DMS114 treated with DMSO at 0.1 percent for 48 hours (cell line): Measurements from ENCODE around the gene GFI1.
"Not testable (repeated sequence)": the region's sequence is repeated elsewhere in the genome, so short reads cannot be mapped to it uniquely, and the experiment has no call there.

Source experiments
- DNase-seq: peaks from one replicate; lab custom pipeline; 2025; ENCODE audit not compliant: unreplicated experiment; lab: John Stamatoyannopoulos, UW

Gene GFI1

GRCh38 chr1:92486251-92487077 is at the start of gene GFI1:
Gene GFI1 (minus strand): TSS chr1:92486925. CDS start chr1:92483487, 3,438 bp downstream.
- DNase-seq: no peak

GRCh38 chr1:92532371-92532770 is 45.6 kb upstream of the GFI1 start:
- not testable (repeated sequence) for DNase-seq

- DNase-seq: not testable (repeated sequence)
Measured at GRCh38 chr1:92531939-92532338, 45.2 kb upstream of the GFI1 start.

GRCh38 chr1:92527670-92528069 is 40.9 kb upstream of the GFI1 start:
- DNase-seq: no peak

DNA sequence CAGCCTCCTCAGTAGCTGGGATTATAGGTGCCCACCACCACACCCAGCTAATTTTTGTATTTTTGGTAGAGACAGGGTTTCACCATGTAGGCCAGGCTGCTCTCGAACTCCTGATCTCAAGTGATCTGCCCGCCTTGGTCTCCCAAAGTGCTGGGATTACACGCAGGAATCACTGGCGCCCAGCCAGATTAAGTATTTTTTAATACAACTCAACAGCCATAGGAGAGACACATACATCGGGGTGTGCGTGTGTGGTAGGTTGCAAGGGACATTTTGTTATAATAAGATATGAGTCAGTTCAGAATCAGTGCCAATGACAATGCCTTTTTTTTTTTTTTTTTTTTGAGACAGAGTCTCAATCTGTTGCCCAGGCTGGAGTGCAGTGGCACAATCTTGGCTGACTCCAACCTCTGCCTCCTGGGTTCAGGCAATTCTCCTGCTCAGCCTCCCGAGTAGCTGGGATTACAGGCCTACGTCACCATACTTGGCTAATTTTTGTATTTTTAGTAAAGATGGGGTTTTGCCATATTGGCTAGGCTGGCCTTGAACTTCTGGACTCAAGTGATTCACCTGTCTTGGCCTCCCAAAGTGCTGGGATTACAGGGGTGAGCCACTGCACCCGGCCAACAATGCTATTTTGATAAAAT is 38.3 kb upstream of the GFI1 start:
- DNase-seq: not testable (repeated sequence)

- no peak for DNase-seq
Measured at GRCh38 chr1:92519043-92519442, 32.3 kb upstream of the GFI1 start.

DNA sequence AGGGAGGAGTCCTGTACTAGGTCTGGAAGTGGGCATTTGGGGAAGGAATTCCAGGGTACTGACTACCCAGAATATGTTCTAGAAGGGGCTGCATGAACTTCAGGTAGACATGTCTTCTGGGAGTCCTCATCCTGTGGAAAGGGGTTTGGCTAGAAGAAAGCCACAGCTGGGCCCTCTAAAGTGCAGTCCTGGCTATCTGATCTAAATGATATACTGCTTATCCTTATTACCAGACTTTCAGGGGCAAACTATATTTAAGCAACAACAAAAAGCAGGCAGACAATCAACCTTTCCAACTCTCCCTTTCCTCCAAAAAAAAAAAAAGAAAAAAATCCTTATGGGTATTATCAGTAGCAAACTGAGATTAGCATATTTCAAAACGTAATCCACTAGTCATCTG is 29.8 kb upstream of the GFI1 start:
- no peak for DNase-seq

GRCh38 chr1:92515796-92516201 is 29.1 kb upstream of the GFI1 start:
- DNase-seq: no peak

DNA sequence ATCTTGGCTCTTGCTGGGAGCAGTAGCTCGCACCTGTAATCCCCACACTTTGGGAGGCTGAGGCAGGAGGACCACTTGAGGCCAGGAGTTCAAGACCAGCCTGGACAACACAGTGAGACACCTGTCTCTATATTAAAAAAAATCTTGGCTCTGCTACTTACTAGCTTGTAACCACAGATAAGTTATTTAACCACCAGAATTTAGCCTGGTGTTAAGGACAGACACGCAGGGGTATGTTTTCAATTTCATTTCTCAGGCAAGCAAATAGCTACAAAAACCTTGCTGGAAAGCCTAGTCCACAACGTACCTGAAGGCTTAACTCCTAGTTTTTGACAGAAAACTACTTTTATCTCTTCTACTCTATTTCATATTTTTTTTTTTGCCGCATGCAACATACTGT is 24.8 kb upstream of the GFI1 start:
- no peak for DNase-seq

- DNase-seq: no peak
Measured at GRCh38 chr1:92509619-92510018, 22.9 kb upstream of the GFI1 start.

- no peak for DNase-seq
Measured at GRCh38 chr1:92505015-92505692, 18.4 kb upstream of the GFI1 start.

DNA sequence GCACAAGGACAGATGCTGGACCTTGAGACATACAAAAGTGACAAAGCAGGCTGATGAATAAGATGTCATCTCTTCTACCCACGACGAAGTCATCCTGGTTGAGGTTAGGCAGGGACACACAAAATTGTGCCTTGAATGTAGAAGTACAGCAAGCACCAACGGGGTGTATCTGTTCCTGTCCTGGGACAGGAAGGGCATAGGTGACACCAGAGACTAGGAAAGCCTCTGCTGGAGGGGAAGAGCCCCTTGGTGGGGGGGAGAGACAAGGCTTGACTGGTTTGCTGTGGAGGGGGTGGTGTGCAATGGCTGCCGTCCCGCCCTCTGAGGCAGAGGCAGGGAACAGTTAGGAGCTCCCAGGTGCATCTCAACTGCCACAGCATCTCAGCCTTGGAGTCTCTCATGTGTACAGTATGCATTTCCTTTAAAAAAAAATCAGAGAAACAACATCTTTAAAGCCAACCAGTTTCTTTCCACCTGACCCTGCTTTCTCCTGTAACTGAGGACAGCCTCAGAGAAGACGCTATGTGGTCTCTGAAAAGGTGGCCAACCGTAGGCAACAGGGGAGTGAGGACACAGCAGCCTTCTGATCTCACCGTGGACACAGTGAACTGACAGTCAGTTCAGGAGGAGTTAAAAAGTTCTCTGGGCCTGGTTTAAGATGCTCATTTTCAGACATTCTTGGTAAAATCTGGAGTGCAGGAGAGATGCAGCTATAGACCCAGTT is 17.7 kb upstream of the GFI1 start:
- no peak for DNase-seq

- no peak for DNase-seq
Measured at GRCh38 chr1:92503926-92504285, 17.2 kb upstream of the GFI1 start.

GRCh38 chr1:92503043-92503925 is 16.6 kb upstream of the GFI1 start:
- no peak for DNase-seq

- DNase-seq: no peak
Measured at GRCh38 chr1:92502247-92502646, 15.5 kb upstream of the GFI1 start.

DNA sequence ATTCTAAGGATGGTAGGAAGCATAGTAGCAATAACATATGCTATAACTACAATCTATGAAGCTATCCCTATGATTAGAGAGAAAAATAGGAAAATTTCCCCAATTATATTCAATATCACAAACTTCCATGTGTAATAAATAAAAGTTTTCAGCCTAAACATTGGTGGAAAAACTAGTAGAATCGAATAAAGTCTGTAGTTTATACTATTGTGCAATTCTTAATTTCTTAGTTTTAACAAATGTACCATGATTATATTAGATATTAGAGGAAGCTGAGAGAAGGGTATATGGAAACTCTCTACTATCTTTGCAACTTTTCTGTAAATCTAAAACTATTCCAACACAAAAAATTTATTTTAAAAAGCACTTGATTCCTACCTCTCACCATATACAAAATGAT is 13.8 kb upstream of the GFI1 start:
- no peak for DNase-seq

GRCh38 chr1:92495392-92496063 is 8.8 kb upstream of the GFI1 start:
- no peak for DNase-seq

DNA sequence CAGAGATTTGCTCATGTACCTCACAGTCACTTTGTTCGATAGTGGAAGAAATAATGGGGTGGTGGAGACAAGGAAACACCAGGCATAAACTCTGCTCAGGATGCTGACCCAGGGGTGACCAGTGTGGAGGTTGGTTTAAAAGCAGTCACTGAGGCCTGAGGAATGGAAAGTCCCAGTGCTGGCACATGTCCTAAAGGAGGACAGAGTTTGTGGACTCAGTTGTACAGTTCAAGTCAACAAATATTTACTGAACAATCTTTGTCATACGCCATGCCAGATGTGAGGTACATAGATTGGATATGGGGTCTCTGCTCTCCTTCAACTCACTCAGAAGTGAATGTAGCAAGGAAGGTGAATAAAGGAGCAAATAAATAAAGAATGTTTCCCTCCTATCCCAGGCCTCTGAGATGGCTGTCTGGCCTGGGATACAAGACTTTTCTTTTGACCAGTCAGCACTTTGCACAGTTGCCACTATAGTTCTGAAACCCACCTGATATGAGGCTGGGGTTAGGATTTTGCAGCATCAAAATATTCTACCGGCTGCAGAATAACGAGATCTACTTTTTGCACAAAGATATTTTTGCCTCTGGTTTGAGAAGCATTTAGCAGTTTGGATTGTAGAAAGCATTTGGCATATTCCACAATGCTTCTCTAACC is 7.9 kb upstream of the GFI1 start:
- DNase-seq: no peak

- no peak for DNase-seq
Measured at GRCh38 chr1:92493139-92493538, 6.4 kb upstream of the GFI1 start.
